Esophagus muscularis mucosa (tissue), 3 donors: ENCODE results near the gene ANKRD33.

Experiments
- CTCF ChIP-seq, 3 experiments: fragments of 200-600 bp in 2 of 3; fragments of 450-650 bp in 1 of 3; sonication (generic) in 2 of 3; IDR thresholded peaks; one replicate each; pipeline ENCODE4 v1.5.1; 2017 to 2019; ENCODE audit warnings: antibody characterized with exemption in 3 of 3, mild to moderate bottlenecking in 2 of 3, moderate library complexity in 1 of 3
- EP300 ChIP-seq: sonication (generic); formaldehyde crosslinking; IDR thresholded peaks from one replicate; pipeline ENCODE4 v1.6.1; 2017; ENCODE audit warnings: antibody characterized with exemption

GRCh38 chr12:51873251-51873994 lies 14.5 kb upstream of the ANKRD33 start:
- TF ChIP-seq EP300 (no peak), CTCF (IDR thresholded peaks at IDR 0.05) (no peak)
